Hematopoietic multipotent progenitor cell treated with erythropoietin and hydrocortisone succinate and interleukin-3 and kit ligand, for 8 days (in vitro differentiated cells): Measurements from ENCODE around the gene ERC2.
A peak's percentile ranks its signal among the peaks of the same experiment; 100 is the strongest.
"Not testable (repeated sequence)": the region's sequence is repeated elsewhere in the genome, so short reads cannot be mapped to it uniquely, and the experiment has no call there.

ENCODE experiments used
- DNase-seq: peaks from one replicate; pipeline ENCODE4 v3.0.0-alpha.2; 2015

ERC2 gene

DNA sequence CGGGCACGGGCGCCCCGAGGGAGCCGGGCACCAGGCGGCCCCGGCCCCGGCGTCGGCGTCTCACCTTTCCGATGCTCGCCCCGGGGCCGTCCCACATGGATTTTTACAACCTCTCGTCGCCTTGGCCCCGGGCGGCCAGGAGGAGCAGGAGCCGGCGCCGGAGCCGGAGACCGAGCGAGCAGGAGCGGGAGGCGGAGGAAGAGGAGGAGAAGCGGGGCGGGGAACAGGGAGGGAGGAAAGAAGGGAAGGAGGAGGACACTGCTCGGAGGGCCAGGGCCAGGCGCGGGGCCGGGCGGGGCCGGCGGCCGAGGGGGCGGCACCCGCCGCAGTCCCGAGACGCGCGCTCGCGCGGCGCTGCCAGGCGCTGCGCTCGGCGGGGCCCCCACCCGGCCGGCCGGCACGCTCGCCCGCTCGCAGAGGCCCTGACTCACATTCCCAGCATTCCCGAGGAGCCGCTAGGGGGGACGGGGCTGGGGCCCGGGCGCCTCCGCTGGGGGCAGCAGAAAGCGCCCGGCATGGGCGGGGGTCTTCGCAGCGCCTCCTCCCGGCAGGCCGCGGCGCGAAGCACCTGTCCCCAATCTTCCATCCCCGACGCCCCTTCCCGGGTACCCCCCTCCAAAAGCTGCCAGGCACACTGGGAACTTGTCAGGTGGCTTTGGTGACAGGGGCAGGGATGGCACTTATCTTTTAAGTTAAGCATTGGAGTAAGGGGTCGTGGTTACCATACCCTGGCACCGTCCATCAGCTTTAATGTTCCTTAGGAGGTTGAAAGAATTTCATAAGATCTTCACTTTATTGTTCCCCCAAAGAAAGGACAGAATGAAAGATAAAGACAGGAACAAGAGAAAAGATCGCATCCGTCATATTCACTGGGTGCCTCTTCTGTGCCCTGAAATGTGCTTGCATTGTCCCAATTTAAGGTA, at the start of gene ERC2:
ERC2 (minus strand) TSS at position 284 of the 923 bp plus-strand sequence.
- no peak for DNase-seq

DNA sequence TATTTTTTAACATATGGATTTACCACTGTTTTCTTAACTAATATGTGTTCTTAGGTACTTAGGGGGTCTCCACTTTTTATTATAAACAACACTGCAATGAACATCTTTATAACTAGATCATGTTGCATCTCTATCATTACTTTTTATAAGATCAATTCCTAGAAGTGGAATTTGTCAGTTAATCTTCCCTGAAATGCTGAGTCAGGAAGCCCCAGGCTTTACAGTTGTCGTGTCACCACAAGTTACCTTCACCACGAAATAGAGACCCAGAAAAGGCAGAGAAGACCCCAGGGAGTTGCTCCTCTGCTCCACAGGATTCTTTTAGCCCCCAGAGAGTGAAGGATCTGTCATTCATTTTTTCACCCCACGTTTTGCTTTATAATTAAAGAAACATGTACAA, 34.5 kb upstream of the ERC2 start:
- DNase-seq: no peak

DNA sequence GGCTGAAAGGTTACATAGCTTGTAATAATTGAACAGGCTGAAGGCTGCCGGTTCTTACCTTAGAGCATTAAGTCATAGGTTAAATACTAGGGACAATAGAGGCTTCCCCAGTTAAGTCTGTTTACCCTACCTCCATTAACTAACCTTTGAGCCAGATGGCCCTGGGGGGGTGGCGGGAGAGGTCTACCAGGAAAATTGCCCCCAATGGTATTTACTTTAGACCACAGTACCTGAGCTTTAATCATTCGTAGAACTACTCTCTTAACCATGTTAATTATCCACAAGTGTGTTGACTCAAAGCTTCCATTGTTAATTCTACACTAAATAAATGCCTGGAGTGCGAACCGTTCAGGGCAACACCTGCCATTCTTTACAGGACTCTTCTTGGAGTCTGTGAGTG, 28.1 kb upstream of the ERC2 start:
- DNase-seq: not testable (repeated sequence)

DNA sequence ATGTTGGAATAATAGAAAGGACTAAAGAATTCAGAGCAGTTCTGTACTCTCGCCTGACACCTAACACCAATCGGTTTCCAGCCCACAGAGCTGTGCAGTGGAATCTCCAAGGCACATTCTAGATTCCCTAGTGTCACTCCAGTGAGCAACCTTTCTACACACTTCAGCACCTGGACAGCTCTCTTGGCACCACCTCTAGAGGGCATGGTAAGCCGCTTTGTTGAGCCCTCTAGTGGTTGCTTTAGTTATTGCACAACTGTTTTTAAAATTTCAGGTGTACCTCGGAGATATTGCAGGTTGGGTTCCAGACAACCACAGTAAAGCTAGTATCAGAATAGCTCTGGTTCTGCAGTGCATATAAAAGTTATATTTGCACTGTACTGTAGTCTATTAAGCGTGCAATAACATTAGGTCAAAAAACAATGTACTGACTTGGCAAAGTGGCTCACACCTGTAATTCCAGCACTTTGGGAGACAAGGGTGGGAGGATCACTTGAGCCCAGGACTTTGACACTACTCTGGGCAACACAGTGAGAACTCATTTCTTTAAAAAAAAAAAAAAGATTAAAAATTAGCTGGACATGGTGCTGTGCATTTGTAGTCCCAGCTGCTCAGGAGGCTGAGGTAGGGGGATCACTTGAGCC, 26.5 kb upstream of the ERC2 start:
- DNase-seq: peak; percentile 89

DNA sequence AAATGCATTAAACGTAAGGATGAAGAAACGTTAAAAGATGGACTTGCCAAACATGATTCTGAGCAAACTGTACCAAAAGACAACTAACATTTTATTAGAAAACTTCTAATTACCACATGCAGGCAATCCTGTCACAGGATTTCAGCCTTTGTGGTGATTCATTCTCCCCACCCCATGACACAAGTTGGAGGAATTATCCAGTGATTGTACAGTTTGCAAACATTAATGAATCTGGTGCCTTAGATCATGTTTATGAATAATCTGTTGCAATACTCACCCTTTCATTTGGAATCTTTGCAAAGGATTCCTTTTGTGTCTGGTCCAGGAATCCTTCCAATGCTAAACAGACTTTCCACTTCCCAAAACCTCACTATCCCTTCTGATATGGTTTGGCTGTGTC, 23.3 kb upstream of the ERC2 start:
- DNase-seq: no peak

DNA sequence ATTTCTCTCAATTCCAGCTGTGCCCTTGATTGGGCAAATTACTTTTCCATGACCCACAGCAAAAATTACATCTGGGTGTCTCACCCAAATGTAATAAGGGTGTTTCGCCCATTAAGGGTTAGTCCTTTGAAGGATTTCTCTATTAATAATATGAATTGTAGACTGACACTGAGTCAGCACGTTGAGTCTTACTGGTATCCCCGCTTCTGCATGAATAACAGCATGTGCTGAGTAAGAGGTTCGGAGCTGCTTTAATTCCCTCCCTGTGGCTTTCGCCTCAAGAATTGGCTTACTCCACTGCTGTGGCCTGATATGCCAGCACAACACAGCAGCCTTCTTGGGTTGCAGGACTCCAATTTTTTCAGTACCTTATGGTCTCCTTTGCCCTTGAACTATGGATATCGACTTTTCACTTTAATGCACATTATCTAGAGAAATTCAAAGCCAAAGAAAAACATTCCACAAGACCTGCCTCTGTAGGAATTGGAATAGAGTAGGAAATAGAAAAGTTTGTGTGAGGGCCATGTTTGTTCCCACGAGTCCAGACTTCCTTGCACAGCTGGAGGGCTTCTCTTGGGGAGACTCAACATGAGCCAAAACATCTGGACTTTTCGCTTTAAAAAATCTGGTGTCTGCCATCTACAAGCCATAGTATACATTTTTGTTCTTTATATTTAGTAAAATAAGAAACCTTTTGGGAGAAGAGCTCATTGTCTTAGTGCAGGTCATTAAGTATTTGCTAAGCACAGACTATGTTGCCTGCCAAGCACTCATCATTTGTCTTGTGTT, 20.7 kb upstream of the ERC2 start:
- no peak for DNase-seq

DNA sequence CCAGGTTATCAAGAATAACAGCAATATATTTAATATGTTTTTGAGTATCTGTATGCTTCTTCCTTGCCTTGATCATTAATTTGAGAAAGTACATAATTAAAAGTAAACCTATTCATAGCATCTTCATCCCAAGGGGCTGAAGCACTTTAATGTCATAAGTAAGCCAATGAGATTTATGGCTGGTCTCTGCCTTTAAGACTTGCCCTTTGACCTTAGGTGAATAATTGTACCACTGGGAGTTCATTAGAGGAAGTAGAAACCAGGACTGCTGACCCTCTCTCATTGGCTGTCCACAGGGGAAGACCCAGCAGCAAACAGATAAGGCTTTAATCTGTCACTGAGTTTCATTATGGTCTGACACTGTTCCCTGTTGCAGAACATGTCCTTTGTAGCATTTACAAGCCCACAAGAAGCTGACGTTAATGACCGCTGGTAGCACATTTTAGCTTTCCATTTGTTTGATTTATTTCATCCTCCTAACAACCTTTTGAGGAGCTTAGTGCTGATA, 16.3 kb upstream of the ERC2 start:
- no peak for DNase-seq

DNA sequence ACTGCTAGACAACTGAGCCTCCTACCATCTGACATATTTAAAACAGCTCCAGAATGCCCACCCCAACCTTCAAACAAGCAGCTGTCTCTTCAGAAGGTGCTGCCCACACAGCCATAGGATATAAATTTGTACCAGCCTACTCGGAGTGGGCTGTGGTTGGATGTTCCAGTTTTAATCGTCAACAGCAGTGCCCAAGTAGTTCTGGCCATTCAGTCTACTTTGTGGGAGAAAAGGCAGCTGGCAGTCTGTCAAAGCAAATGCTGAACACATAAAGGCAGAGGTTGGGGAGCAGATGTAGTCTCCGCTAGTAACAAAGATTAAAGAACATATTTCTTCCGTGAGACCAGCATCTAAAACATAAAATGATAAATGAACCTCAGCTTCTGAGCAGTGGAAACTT, 15.9 kb upstream of the ERC2 start:
- no peak for DNase-seq

DNA sequence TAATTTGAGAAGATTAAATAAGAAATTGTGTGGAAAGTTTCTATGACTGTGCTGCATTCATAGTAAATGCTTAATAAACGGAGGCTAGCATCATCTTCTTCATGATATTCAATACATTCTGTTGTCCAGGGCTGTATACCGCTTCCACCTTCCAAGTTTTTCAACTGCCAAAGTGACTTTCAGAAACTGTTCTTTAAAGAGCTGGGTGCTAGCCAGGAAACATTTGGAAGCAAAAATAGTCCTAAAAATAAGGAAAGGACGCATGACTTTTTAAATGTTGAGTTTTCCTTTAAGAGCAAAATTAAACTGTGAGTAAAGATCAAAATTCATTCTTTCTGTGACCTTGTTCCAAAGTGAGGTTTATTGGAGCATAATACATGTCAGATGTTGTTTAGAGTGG, 9.4 kb upstream of the ERC2 start:
- no peak for DNase-seq

DNA sequence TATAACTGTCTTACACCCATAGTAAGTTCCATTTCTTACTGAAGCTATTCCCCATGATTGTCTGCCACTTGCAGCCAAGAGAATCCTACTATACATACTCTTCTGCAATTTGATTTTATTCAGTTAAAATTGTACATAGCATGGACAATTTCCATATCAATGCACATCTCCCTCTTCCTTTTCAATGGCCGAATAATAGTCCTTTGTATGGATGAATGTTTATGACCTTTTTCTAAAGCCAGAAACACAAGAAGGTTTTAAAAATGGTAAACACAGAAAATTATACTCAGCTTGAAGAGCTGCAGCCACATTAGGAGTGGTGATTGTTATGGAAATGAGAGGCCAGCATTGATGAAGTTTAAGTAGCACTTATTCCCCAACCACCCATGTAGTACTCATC, 8.5 kb upstream of the ERC2 start:
- no peak for DNase-seq

DNA sequence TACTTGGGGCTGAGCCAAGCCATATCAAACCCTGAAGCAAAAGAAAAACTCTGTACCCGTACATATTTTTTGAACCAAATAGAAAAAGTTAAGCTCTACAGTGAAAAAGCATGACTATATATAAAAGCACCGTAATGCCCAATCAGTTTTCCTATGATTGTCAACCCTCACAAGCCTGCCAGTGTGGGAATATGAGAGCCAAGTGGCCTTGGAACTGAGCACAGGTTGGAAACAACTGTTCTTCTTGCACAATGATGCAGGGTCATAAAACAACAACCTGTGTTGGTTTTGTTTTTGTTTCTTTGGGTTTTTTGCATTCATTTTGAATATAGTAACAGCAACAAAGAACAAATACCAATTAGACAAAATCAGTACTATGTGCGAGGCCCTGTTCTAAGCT, 3.5 kb upstream of the ERC2 start:
- no peak for DNase-seq

DNA sequence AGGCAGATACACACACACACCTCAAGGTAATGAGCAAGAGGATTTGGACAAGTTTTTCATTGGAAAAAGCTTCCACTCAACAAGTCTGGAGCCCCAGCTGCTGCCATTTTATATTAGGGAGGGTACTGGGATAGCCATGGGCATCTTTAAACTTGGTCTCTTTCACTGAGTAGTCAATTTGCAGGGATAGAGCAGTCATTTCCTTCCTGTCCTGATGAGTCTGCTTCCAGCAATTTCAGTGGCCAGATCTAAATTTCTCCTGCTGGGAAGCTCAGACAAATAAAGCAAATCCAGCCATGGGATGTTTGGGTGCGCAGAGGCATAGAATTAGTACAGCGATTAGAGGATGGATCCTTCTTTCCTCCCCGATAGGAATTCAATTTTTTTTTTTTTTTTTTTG, 874 bp upstream of the ERC2 start:
- no peak for DNase-seq

DNA sequence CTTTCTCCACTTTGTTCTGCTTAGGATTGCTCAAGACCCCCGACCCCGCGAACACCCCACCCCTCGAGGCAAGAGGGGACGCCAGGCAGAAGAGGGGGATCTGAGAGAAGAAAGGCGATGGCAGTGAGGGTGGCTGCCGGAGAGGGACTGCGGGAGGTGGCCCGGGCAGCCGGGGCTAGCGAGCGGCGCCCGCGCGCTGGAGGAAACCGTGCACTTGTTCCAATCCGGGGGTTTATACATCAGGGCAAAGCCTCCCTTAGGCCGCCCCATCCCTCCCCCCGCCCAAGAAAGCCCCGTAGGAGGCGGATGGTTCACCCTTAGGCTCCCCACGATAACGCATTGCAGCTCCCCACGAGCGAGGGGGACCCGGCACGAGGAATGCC, 475 bp downstream of the ERC2 start:
- no peak for DNase-seq

DNA sequence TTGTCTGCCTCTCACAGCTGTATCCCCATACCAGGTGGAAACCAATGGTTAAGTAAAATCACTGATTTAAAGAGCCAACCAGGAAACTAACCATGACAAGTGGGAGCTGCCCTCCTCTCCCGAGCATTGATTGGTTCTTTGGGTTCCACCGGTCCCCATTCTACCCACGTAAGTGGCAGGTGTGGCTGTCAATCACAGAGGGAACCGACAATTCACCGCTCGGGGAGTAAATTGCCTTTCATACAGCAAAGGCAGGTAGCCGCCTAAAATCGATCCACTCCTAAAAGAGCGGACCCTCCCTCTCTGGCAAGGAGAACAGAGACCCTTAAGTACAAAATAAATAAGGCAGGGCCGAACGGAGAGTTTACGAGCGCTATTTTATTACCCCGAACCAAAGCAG, 1.2 kb downstream of the ERC2 start:
- peak; percentile 22 for DNase-seq

DNA sequence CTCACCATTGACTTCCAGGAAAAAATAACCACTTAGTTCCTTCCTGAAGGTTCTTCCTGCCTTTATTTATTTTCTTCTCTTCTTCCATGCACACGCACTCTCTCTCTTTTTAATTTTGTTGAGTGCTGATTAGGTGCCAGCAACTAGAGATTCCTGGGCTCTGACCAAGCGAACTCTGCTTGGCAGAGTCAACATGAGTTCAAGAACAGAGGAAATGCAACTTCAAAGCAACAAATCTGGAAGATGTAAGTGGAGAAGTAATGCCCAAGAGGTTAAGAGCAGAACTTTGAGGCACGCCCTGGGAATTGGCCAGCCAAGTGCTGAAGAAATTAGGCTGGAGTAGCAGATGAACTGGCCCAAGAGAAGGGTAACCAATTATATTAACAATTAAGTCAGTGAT, 8.5 kb downstream of the ERC2 start:
- DNase-seq: no peak

DNA sequence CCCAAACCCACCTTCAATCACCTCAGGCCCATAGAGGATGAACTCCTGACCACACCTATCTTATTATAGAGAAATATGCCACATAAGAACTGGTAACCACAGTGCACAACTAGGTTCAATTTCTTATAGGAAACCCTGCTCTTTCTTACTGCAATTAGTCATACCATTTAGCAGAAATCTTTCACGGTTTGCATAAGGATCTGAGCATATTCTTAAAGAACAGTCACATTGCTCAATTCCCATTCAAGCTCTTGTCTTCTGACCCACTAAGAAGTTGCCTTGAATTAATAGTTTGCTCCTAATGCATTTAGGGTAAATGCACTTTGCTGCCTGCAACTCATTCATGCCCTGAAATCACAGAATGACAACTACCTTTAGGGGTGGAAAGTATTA, 9.2 kb downstream of the ERC2 start:
- no peak for DNase-seq

DNA sequence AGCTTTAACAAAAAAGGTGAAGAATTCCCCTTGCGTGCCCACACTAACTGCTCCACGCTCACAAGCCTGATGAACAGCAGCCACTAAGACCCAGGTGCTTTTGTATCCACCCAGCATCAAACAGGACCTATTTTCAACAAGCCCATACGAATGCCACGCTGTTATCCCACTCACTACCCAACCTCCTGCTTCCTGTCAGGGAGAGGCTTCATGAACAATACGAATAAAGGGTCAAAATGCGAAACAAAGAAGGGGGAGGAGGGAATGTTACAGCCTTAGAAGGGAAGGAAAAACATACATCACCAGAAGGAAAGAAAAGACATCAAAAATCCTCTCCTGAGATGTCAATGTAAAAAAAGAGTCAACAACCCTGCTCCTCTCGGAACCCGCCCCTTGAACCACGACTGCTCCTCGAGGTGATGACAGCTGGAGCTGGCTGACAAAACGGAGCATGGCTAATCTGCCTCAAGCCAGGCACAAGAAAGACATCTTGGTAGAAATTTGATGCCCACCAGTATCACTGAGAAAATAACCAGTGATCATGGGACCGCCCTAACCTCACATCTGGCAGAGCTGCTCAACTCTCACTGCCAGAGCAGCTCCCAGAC, 9.7 kb downstream of the ERC2 start:
- no peak for DNase-seq

DNA sequence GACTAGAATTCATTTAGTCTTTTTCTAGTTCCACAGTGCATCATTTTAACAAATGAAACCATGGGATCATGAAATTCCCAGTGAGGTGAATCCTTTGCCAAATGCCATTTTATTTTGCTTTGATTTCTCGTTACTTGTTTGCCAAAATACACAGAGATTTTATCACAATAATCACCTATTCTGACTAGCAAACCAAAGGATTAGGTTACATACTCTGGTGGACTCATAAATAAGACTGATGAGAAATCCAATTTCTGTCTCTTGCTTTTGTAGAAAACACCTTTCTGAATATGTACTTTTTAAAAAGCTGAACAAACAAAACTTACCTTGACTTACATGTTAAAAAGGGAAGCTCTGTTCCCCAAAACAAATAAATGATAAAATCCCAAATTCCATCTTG, 12.2 kb downstream of the ERC2 start:
- DNase-seq: no peak

DNA sequence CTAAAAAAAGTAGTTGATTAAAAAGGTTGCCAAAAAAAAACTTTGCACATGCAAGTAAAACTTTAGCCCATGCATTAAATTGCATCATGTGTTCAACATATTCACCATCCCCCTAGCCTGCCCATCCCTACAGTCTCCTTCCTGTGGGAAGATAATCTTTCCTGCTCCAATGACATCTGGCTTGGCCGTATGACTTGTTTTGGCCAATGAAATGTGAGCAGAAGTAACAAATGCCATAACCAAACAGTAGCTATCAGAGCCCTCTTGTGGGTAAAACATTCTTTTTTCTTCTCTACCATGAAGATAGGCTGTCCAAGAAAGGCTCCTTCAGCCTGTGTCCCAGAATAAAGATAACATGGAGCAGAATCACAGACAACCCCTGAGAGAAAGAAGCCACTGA, 15.3 kb downstream of the ERC2 start:
- DNase-seq: no peak

DNA sequence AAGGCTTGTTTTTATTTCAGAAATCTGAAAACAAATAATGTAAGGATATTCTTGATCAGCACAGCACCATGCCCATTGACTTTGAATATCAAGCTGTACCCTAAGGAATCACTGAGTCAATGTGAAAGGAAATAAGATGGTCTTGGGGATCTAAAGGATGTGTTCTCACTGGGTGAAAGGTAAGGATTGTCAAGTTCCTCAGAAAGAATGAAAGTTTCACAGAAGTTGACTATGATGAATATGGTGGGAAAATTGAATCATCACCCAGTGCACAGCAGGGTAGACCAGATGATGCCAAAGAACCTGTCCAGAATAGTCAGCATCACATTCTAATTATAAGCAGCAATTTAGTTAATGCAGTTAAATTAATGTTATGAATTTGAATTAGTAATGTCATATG, 16.2 kb downstream of the ERC2 start:
- no peak for DNase-seq

DNA sequence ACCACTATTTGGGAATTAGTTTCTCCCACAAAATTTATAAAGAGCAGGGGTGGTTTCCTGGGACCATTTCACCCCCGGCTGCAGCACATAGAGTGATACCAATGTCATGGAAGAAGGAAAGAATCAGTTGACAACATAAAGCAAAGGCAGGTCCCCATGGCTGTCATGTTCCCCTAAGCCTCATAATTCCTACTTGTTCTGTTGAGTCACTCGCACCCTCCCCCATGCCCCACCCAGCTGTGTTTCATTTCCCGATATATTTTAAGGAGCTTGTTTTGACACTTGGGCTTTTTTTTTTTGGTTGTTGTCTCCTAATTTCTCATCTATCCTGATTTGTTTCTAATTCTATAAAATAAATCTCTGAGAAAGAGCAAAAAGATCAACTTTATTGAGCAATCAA, 24.9 kb downstream of the ERC2 start:
- DNase-seq: no peak

DNA sequence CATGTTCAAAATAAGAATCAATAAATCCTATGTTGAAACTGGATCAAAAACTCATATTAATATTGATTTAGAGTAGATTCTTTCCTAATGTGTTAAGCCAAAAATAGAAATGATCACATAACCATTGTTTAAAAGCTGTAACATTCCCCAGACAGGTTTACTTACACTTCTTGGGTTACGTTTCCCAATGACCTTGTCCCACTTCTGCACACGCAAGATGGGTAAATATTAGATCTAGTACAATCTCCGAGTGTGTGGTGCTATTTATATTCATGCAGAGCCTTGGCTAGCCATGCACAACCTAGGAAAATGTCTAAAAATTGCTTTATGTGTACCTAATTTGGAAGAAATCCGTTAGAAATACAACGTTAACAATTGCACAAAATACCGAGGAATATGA, 39.6 kb downstream of the ERC2 start:
- no peak for DNase-seq

DNA sequence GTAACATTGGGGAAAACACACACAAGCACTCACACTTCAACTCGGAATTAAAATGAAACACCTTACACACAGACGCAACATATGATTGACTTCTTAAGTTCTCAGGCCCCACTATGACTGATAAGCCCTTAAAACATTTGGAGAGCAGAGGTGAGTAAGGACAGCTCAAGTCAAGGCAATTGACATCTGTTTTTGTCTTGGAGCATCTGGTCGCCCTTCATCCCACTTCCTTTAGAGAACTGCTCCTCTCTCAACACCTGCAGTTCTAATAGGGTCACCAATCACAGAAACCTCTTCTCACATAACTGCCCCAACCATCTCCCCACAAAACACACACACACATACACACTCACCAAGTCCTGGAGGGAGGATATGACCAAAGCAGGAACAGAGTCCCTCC, 43.4 kb downstream of the ERC2 start:
- DNase-seq: no peak
